HG02970 (cell line): ENCODE data around the gene DCC.

ENCODE experiments used
- ATAC-seq: cut with Tn5 transposase; IDR thresholded peaks from one replicate; pipeline ENCODE4 v1.9.1; 2021; ENCODE audit warnings: mild to moderate bottlenecking, moderate library complexity, moderate number of reproducible peaks; ENCODE audit not compliant: unreplicated experiment, low FRiP score

The DCC gene

GRCh38 chr18:52339891-52340371 is at the start of gene DCC:
Gene DCC (plus strand): TSS chr18:52340197. CDS start chr18:52340788, 591 bp downstream.
- no peak for ATAC-seq

DNA sequence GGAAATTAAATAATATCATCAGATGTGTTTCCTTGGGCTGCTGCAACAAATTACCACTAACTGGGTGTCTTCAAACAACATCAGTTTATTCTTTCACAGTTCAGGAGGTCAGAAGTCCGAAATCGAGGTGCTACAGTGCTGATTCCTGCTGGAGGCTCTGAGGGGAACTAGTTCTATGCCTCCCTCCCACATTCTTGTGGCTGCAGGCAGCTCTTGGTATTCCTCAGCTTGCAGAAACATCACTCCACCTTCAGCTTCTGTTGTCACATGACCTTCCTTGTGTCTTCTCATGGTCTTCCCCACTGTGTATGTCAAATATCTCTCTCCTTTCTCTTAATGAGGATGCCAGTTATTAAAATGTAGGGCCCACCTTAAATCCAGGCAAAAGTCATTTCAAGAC is 29.3 kb upstream of the DCC start:
- no peak for ATAC-seq

DNA sequence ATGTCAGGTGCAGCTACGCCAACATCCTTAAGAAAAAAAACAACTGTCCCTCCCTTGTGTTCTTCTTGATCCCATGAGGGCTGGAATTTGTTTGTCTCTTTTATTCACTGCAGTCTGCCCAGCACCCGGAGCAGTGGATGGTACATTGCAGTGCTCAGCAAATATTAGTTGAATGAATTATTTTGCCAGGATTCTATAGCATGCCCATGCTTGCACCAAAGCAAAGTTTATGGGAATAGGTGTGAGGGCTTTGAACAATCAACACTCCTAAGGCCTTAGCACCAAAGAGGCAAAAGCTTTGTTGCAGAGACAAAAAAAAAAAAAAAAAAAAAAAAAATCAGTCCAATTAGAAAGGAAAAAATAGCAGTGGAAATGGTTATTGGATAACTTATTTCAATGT is 28.7 kb upstream of the DCC start:
- ATAC-seq: no peak

DNA sequence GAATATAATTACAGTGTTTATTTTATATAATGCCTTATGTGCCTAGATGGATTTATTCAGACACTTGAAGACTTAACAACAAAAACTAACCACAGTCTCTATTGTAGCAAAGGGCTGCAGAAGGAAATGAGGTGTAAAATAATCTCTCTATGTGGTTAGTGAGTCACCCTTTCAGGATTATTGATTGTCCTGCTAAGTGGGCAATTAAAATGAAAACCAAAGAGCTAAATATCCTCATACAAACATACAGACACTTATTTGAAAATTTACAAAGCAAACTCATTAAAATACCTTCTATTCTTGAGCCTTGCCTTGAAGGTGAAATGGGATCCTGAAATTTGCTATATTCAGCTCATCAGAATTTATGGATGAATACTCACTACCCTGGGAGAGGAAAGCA is 27.7 kb upstream of the DCC start:
- ATAC-seq: no peak

DNA sequence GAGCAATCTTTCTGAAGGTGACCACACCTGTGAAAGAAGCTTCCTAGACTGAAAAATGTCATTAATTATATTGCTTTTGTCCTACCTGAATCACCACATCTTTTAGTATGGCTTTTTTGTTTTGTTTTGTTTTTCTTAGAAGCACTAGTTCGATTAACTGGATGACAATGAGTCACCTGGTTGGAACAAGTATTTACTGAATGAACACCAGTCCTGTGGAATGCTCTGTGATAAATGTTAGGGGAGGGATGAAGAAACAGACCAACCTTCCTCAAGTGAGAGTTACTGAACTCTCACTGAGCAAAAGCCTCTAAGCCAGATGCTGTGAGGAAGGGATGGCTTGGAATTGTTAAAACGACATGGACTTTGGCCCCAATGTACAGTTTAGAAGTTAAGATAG is 26.8 kb upstream of the DCC start:
- ATAC-seq: no peak

GRCh38 chr18:52319424-52319983 is 20.5 kb upstream of the DCC start:
- no peak for ATAC-seq

DNA sequence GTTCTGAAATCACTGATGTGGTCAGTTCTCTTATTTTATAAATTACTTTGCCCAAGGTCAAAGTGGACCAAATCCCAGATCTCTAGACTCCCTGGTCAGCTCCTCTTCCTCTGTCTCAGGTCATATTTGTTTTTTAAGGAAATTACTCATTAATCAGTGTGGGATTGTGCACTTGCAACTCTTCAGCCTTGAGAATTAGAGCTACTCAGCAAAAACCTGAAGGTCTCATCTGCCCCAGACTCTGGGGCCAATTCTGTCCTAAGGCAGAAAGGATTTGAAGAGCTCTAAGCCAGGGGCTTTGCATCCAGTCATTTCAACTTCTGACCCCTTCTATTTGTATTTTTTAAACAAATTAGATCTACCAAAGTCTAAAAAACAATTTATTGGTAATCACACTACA is 17.7 kb upstream of the DCC start:
- no peak for ATAC-seq

DNA sequence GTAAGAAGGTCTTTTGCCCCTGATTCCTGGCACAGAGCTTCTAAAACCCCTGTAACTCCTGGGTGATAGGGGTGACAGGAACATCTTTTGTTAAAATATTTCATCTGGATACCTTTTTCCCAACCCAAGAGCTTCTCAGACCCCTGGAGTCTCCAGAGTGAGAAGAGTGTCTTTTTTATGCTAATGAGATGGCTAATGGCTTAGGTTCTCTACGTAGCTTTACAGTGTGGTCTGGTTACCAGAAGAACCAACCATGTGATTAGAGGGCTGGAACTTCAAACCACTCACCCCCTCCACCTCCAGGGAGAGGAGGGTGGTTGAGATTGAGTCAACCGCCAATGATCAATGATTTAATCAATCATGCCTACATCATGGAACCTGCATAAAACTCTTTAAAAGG is 16.2 kb upstream of the DCC start:
- no peak for ATAC-seq

DNA sequence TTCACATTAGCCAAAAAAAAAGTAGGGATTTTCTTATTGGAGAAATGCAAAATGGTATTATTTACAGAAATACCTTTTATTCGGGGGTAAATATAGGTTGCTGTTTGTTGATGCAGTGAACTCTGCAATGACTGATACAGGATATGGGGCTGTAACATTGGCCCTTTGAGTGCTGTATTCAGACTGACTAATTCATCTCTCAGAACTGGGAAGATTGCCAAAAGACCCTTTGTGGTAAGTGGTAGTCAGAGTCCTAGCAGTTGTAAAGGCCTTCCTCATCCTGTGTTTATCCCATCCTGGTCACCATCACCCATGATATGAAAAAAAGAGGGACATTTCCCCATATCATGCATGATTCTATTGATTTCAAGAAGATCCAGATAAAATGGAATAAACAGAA is 14.0 kb upstream of the DCC start:
- ATAC-seq: no peak

DNA sequence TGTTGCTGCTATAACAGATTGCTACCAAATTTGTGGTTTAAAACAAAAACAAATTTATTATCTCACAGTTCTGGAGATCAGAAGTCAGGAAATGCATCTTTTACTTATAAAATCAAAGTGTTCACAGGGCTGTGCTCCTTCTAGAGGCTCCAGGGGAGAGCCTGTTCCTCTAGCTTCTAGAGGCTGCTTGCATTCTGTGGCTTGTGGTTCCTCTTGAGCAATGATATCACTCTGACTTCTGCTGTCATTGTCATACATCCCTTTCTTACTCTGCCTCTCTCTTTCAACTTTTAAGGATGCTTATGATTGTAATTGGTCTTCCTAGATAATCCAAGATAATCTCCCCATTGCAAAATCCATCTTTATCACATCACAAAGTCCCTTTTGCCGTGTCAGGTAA is 6.1 kb upstream of the DCC start:
- ATAC-seq: no peak

DNA sequence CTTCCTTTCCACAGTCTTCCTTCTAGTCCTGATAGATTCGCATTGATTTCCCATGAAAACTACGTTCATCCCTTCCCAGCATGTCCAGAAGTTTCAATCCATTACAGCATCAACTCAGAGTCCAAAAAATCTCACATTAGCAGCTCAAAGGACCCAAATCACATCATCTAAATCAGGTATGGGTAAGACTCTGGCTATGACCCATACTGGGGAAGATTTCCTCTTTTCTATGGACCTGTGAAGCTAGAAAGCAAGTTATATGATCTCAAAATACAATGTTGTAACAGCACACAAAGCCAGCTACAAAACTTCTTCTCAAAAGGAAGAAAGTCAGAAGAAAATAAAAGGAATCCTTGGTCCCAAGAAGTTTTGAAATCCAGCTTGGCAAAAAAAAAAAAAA is 5.7 kb upstream of the DCC start:
- no peak for ATAC-seq

DNA sequence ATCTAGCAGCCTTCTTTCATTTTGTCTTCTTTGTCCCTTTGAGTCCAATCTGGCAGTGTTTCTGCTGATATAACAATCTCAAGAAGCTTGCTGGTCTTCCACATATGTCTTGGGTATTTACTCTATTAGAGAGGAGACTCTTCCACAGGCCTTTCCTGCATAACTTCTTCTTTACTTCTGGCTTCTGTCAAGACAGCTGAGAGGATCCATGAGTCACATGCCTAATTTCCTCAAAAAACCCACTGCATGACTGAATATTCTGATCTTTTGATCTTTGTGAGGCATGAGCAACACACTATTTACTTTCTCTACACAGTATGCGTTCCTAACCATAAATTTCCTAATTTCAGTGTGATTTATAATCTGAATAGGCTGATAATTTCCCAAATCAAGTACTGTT is 5.1 kb upstream of the DCC start:
- no peak for ATAC-seq

GRCh38 chr18:52337276-52337675 is 2.7 kb upstream of the DCC start:
- no peak for ATAC-seq

DNA sequence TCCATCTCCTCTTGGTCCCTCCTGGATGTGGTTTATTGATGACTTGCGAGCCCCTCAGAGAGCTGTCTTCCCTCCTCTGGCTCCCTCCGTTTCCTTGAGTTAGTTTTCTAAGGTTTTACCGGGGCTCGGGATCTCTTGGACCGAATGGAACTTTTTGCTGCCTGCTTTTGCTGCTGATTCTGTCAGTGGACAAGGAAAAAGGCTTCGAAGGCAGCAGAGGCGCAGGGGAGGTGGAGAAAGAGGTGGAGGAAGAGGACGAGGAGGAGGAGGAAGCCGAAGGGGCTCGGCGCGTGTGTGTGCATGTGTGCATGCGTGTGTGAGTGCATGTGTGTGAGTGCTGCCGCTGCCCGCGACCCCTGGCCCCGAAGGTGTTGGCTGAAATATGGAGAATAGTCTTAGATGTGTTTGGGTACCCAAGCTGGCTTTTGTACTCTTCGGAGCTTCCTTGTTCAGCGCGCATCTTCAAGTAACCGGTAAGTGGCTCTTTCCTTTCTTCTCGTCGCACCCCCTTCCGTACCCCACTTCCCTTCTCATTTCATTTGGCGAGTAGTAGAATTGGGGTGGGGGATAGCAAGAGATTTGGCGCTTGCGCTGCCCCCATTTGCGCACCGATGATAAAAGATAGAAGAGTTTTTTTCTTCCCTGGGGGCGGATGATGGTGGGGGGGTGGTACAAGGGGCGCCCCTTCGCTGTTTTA is 557 bp downstream of the DCC start:
- ATAC-seq: no peak

GRCh38 chr18:52341103-52341432 is 1.1 kb downstream of the DCC start:
- no peak for ATAC-seq

- ATAC-seq: no peak
These were observed 1.8 kb downstream of the DCC start for GRCh38 chr18:52341608-52342381.

GRCh38 chr18:52342456-52342855 is 2.5 kb downstream of the DCC start:
- ATAC-seq: no peak

DNA sequence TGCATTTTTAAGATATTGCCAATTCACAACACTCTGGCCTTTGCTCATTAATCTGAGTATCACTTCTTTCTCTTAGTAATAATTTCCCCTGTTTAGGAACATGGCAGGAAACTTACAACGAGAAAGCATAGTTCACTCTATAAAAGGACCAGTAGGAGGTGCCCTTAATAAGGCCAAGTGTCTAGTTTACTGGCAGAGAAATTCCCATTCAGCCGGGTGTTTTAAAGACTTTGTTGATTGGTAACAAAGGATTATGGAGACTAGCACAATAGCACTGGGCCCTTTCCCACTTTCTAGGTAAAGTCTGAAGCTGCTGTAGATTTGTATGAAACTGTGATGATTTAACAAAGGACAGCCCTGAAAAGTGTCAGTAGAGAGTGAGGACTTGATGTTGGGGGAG is 3.1 kb downstream of the DCC start:
- ATAC-seq: no peak

DNA sequence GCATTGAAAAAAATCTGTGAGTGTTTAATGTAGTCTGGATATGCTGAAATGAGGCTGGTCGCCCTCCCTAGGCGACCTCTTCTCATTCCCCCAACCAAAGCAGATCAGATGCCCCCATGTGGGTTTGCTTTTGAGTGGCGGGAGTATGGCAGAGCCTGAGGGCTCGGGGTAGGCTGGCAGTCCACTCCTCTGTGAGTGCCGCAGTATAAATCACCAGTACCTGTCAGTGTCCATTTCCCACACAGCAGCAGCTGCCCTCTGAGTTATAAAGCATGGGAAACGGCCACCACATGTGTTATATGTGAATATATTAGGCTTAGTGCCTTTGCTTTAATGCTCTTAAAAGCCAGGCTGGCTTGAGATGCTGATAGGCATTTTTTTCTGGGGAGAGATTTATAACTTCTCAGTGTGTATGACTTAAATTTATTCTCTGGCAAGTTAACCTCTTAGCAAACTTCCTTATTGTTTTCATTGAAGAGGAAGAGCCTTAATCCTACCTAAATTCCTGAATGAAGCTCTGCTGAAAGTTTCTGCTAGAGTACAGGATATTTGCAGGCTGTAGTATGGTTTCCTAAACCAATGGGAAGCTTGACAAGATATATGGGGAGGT is 3.8 kb downstream of the DCC start:
- no peak for ATAC-seq

- no peak for ATAC-seq
These were observed 4.9 kb downstream of the DCC start for GRCh38 chr18:52344881-52345280.

DNA sequence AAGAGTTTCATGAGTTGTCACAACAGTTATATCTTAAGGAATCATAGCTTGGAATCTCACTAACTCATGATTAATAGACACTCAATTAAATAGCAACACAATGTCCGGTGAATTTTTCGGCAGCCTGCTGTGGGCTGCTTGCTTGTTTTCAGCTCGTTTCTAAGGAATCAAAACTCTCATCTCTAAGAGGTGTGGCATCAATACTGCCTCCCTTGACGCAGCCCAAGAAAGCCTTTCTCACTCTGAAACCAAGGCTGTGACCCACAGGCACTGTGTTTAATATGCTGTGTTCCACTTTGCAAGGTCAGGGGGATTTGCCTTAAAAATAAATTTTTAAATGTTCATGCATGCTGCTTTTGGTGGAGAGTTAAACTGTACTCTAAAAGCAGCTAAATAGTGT is 5.4 kb downstream of the DCC start:
- ATAC-seq: no peak
